A549 treated with dexamethasone at 1 μM for 4 hours (cell line): ENCODE results near the gene ARL1. TPM values are rescaled to one million over a fixed set of nuclear protein-coding genes. Genes with fewer than 3 reads are reported as not detected.

Experiments
- total RNA-seq: library from RNA; stranded (reverse); fragments of 200-300 nt; extraction: Qiagen RNA extraction; gene quantifications from 5 replicates; pipeline ENCODE4 v1.2.3, GENCODE V29; 2022

ARL1 gene
- total RNA-seq, result 60.0 to 69.7 TPM (median 67.4 TPM) in 5 replicates

GRCh38 chr12:101407436-101408345, at the start of gene ARL1:
TSS of gene ARL1 (minus strand) at chr12:101407772. CDS start at chr12:101407645, 127 bp downstream.

Other genes with a start within 250 kb of the ARL1 start
- gene SLC5A8, start 197.5 kb downstream of the ARL1 start, total RNA-seq, result not detected in 5 replicates
- 13.3 to 20.6 TPM (median 18.0 TPM) in 5 replicates for gene UTP20, start 127.7 kb downstream of the ARL1 start, total RNA-seq
- not detected in 5 replicates for gene SPIC, start 67.6 kb upstream of the ARL1 start, total RNA-seq
- 0.08 to 0.13 TPM in 2 of 5 replicates, not detected in the others for gene MYBPC1, start 187.2 kb upstream of the ARL1 start, total RNA-seq